ENCODE results near the gene ELF3.
"Not testable (repeated sequence)": the region's sequence is repeated elsewhere in the genome, so short reads cannot be mapped to it uniquely, and the experiment has no call there.

ELF3 gene

DNA sequence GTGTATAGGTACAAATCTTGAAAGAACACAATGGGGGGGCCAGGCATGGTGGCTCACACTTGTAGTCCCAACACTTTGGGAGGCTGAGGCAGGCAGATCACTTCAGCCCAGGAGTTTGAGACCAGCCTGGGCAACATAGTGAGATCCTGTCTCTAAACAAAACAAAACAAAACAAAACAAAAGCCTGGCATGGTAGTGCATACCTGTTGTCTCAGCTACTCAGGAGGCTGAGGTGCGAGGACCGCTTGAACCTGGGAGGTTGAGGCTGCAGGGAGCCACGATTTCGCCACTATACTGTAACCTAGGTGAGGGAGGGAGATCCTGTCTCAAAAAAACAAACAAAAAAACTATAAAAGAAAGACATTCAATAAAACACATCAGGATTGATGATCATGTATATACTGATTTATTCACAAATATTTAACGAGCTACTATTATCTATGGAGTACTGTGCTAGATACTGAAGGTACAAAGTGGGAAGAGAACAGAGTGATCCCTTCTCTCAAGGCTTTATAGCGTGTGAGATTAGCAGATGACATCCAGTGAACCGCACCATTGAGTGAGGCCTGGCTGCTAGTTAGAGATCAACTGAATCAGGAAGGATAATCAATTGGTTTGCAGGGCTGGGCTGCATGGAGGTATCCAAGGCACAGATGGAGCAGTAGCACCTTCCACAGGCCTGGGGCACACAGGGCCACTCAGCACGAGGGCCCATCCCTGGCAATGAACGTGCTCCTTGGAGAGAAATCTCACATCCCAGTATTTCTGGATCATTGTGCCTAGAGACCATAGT is 26.4 kb downstream of the ELF3 start:
- DNase-seq: no peak

DNA sequence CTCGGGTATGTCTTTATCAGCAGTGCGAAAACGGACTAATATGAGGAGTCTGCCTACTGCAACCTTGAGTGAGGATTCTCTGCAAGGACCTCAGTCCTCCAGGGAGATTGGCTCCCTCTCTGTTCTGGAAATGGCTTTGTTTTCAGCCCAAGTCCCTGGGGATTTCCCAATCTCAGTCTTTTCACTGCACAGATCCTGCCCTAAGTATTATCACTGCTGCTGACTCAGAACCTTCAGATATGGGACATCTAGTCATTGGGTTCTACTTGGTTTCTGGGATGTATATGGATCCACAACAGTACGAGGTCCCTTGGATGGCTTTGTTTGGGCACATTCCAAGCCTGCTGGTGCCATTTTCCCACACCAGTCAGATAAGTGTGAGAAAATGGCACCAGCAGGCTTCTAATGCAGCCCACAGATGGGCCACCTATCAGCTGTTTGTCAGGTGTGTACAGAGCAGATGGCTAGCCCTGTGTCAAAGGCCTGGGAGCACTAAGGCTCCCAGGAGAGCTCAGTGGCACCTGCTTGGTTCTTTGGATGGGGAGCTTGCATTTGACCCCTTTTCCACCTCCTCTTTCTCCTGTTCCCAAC is 27.4 kb downstream of the ELF3 start:
- DNase-seq: peak; percentile 95

DNA sequence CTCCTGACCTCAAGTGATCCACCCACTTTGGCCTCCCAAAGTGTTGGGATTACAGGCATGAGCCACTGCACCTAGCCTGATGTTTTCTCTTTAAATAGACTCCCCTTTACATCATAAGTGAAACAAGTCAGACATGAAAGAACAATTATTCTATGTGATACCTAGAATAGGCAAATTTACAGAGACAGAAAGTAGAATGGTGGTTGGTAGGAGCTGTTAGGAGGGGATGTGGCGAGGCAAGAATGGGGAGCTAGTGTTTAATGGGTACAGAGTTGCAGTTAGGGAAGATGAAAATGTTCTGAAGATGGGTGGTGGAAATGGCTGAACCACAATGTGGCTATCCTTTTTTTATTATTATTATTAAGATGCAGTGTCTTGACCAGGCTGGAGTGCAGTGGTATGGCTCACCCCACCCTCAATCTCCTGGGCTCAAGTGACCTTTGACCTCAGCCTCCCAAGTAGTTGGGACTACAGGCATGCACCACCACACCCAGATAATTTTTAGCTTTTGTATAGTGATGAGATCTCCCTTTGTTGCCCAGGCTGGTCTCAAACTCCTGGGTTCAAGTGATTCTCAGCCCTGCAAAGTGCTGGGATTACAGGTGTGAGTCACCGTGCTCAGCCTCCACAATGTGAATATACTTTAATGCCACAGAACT is 28.4 kb downstream of the ELF3 start:
- DNase-seq: no peak

DNA sequence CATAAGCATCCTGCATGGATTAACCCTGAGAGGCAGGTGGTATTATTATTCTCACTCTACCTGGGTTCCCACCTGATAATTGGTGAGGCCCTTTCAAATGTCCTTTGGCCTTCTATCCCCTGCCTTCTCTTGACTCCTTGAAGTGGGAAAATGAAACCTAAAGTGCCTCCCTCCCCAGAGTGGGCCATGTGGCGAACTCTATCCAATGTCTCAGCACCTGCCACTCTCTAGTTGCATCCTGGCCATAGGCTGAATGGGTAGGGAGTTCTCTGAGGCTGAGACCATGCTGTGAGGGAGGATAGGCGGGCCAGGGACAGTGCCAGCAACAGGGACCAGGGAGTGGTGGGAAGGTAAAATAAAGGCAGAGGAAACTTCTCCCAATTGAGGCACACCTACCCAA is 35.3 kb downstream of the ELF3 start:
- DNase-seq: peak; percentile 57

DNA sequence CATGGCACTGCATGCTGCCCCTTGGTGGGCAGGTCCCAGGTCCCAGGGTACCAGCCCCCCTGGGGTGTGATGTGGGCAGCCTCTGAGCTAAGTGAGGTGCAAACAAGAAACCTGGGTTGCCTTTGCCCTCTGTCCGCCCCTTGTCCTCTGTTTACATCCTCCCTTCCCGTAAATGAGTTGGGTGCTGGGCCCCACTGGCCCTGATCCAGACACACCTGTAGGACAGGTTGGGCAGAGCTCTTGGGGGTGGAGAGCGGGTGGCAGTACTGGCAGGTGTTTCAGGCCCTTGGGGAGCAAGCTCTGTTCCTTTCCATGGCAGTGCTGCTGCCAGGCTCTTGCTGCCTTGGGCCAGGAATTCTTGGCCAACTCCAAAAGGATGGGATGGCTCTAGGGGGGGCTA is 35.8 kb downstream of the ELF3 start:
- peak; percentile 74 for DNase-seq

DNA sequence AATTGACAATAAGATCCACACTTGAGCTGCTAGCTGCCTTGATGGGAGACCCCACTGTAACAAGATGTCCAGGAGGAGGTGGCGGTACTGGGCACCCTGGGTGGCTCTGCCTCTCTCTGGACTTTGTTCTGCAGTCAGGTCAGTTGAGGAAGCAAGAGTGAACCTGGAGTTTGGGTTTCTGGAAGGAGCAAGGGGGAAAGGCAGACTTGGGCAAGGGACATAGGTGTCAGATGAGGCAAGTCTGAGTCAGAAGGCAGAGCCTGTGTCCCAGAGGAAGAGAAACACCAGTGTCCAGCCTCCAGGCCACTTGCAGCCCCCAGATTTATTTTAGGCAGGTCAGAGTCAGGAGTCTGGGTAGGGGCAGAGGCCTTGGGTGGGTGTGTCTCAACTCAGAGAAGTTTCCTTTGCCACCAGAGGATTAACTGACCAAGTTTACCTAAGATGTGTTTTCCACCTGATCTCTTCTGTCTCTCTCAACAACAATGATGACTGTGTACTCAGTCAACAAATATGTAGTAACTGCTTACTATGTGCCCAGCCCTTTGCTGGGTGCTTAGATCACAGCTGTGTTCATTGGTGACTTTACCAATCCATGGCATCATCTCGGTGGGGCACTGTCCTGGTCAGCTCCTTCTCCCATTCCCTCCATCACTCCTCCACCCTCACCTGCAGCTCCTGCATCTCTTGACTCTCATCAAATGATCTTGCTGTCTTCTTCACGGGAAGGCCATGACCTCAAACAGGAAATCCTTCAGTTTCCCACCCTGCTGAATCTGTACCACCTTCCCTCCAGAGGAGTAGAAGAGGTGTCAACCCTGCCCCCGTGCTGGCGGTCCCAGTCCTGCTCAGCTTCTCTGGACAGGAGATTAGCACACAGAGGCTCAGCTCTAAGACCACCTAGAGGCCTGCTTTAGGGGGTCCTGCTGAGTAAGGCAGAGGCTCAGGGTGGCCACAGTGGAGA is 36.6 kb downstream of the ELF3 start:
- no peak for DNase-seq

DNA sequence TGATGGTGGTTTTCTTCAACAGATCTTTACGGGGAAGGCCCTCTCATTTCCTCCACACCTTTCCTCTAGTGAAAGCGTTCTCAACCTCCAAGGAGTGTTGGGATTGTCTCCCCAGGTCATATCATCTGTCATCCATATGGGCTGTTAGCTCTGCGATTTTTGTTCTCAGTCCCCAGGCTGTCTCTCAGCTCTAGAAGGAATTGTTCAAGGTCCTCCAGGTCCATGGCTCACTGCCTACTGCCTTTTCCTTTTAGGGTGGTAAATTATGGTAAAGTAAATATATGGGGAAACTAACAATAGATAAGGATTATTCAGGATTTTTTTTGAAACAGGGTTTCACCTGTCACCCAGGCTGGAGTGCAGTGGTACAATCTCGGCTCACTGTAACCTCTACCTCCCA is 37.6 kb downstream of the ELF3 start:
- peak; percentile 61 for DNase-seq

DNA sequence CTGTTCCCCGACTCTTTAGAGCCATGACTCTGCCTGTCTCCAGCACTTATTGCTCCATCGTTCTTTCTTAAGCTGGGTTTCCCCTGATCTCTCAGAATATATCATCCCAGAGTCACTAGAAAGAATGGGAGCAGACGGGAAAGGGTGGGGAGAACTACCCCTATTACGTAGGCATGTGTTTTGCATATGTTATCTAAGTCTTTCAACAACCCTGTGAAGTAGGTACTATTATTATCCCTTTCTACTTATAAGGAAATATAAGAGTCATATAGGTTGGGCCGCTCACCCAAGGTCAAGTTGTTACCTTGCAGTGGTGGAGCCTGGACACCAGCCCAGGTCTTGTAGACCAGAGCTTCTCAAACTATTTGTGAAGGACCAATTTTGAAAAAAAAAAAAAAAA is 38.7 kb downstream of the ELF3 start:
- no peak for DNase-seq

DNA sequence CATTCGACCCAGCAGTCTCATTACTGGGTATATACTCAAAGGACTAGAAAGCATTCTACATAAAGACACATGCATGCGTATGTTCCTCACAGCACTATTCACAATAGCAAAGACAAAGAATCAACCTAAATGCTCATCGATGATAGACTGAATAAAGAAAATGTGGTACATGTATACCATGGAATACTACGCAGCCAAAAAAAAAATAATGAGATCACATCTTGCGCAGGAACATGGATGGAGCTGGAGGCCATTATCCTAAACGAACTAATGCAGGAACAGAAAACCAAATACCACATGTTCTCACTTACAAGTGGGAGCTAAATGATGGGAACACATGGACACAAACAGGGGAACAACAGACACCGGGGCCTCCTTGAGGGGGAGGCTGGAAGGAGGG is 43.7 kb downstream of the ELF3 start:
- DNase-seq: no peak

DNA sequence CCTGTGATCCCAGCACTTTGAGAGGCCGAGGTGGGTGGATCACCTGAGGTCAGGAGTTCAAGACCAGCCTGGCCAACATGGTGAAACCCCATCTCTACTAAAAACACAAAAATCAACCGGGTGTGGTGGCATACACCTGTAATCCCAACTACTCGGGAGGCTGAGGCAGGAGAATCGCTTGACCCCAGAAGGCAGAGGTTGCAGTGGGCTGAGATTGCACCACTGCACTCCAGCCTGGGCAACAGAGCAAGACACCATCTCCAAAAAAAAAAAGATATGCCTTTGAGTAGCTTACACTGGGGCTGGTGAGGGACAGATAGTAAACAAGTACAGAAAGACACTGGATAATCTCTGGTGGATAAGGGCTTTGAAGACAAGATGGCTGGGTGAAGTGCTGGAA is 44.3 kb downstream of the ELF3 start:
- DNase-seq: not testable (repeated sequence)

DNA sequence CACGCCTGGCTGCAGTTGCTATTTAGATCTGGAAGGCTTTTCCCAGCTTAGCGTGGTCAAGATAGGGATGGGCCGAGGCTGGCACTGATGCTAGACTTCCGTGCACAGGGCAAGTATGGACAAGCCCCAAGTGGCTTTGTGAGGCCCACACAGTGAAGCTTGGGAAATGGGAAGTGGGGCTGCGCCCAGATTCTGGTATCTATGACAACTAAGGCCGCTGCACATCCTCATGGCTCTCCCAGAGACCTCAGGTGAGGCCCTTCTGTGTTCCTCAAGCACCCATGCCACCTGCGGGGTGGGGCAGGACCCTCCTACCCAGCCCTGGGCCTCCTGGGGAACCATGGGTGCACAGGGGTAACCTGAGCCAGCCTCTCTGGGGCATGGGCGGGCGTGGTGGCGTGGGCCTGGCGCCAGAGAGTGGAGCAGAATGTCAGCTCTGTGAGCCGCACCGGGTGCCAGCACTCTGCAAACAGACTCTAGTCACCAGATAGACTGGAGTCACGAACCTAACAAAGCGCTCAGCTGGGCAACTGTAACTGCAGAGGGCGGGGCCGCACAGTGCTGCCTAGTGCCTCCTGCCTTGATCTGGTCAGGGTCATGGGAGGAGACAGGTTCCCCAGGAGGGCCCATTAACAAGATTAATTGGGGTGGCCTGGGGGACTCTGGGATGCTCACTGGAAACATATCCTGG is 46.4 kb downstream of the ELF3 start:
- peak; percentile 96 for DNase-seq

DNA sequence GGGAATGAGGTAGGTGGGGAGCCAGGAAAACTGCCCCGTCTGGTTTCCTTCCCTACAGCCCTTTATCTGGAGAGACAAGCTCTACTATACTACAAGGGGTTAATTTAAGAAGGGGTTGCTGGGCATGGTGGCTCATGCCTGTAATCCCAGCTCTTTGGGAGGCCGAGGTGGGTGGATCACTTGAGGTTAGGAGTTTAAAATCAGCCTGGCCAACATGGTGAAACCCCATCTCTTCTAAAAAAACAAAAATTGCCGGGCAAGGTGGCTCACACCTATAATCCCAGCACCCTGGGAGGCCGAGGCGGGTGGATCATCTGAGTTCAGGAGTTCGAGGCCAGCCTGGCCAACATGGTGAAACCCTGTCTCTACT is 46.9 kb downstream of the ELF3 start:
- not testable (repeated sequence) for DNase-seq

DNA sequence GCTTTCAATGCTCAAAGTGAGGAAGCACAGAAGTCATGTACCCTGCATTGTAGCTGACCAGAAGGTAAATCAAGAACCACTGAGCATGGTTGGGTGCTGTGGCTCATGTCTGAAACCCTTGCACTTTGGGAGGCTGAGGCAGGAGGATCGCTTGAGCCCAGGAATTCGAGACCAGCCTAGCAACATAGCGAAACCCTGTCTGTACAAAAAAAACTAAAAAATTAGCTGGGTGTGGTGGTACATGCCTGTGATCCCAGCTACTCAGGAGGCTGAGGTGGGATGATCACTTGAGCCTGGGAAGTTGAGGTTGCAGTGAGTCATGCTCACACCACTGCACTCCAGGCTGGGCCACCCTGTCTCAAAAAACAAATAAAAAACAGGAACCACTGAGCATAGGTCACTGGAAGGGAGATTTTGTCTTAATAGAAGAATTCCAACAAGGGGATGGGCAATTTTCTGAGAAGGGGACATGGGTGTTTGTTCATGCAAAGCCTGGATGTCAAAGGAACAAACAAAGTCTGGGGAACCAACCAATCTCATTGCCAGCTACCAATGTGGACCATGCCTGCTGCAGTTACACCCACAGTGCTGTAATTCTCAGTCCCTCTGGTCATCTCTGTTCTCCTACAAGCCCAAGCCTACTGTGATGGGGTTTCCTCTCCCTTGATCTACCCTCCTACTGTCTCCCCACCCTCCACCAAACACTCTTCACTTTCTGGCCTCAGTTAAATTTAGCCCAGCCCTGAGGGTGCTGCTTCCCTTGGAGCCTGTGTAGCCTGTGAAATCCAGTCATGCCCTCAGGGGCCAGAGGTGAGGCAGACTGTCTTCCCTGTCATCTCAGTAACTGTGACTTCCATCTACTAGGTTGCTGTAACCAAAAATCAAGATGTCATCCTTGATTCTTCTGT is 47.9 kb downstream of the ELF3 start:
- DNase-seq: no peak

DNA sequence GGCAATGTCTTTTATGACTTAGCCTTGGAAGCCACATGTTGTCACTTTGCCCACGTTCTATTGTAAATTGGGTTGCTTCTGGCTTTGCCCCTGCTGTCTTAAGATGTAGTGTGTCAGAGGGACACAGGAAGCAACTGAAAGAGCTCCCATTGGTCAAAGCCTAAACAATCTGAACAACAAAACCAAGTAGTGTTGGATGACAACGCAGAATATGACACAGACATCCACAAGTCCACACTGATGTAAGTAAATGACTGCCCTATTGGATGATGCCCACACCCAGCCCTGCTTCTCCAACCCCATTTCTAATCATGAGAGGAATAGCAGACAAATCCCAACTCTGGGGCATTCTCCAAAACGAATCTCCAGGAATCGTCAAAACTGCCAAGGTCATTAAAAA is 50.7 kb downstream of the ELF3 start:
- DNase-seq: no peak

DNA sequence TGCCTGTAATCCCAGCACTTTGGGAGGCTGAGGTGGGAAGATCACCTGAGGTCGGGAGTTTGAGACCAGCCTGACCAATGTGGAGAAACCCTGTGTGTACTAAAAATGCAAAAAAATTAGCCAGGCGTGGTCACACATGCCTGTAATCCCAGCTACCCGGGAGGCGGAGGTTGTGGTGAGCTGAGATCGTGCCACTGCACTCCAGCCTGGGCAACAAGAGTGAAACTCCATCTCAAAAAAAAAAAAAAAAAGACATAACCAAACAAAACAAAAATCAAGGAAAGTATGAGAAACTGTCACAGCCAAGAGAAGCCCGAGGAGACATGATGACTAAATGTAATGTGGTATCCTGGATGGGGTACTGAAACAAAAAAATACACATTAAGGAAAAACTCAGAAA is 51.4 kb downstream of the ELF3 start:
- DNase-seq: not testable (repeated sequence)

DNA sequence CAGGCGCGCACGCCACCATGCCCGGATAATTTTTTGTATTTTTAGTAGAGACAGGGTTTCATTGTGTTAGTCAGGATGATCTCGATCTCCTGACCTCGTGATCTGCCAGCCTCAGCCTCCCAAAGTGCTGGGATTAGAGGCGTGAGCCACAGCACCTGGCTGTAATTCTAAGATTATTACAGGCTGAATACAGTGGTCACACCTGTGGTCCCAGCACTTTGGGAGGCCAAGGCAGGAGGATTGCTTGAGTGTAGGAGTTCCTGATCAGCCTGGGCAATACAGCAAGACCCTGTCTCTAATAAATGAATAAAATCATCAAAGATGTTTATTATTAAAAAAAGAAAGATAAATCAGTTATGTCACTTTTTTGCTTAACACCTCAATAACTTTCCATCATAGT is 52.2 kb downstream of the ELF3 start:
- DNase-seq: not testable (repeated sequence)

DNA sequence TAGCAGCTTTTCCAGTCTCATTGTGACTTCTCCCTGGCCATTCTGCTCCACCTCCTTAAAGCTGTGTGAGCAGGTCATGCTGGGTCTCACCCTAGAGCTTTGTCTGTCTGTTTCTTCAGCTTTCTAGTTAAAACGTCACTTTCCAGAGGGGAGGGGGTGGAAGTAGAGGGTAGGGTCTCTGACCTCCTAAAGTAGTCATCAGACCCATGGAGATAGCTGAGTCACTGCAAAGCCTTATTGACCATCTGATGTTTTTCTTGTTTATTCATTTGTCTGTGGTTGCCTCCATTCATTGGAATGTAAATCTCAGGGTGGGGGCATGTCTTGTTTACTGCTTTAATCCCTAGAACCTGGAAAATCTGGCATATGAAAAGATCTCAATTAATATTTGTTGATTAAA is 52.7 kb downstream of the ELF3 start:
- no peak for DNase-seq

DNA sequence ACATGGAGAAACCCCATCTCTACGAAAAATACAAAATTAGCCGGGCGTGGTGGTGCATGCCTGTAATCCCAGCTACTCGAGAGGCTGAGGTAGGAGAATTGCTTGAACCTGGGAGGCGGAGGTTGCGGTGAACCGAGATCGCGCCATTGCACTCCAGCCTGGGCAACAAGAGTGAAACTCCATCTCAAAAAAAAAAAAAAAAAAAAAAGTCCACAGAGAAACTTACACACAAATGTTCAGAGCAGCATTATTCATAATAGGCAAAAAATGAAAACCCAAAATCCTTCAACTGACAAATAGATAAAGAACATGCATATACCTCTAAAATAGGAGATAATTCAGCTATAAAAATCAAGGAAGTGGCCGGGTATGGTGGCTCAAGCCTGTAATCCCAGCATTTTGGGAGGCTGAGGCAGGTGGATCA is 54.5 kb downstream of the ELF3 start:
- DNase-seq: not testable (repeated sequence)
